Hepatocyte (in vitro differentiated cells): ENCODE results near the gene ZNF148. TPM values are rescaled to one million over a fixed set of nuclear protein-coding genes. Genes with fewer than 3 reads are reported as not detected.
"Not testable (repeated sequence)": the region's sequence is repeated elsewhere in the genome, so short reads cannot be mapped to it uniquely, and the experiment has no call there.

ENCODE experiments used
- DNase-seq: peaks from one replicate; pipeline ENCODE4 v3.0.0-alpha.2; 2016; ENCODE audit warnings: low spot score
- H2AFZ ChIP-seq: fragments of 200-600 bp; sonication (generic); 2 replicates; pipeline ENCODE4 v1.6.0; 2016; ENCODE audit warnings: antibody characterized with exemption, mild to moderate bottlenecking
- H3K27ac ChIP-seq: fragments of 200-600 bp; sonication (generic); 2 replicates; pipeline ENCODE4 v1.5.1; 2016; ENCODE audit warnings: mild to moderate bottlenecking
- H3K27me3 ChIP-seq: fragments of 200-600 bp; sonication (generic); 2 replicates; pipeline ENCODE4 v1.6.1; 2016
- H3K36me3 ChIP-seq: fragments of 200-600 bp; sonication (generic); replicated peaks from 2 replicates; pipeline ENCODE4 v1.5.1; 2016; ENCODE audit warnings: low read depth; ENCODE audit not compliant: insufficient read depth
- H3K4me1 ChIP-seq: fragments of 200-600 bp; sonication (generic); 2 replicates; pipeline ENCODE4 v1.5.1; 2016; ENCODE audit warnings: mild to moderate bottlenecking, moderate library complexity; ENCODE audit not compliant: insufficient read depth
- H3K4me2 ChIP-seq: fragments of 200-600 bp; sonication (generic); 2 replicates; pipeline ENCODE4 v1.6.0; 2016
- H3K4me3 ChIP-seq: fragments of 200-600 bp; sonication (generic); 2 replicates; pipeline ENCODE4 v1.5.1; 2016; ENCODE audit warnings: mild to moderate bottlenecking
- H3K79me2 ChIP-seq: fragments of 200-600 bp; sonication (generic); 2 replicates; pipeline ENCODE4 v1.6.0; 2017; ENCODE audit warnings: mild to moderate bottlenecking
- H3K9me2 ChIP-seq: fragments of 200-600 bp; sonication (generic); replicated peaks from 2 replicates; pipeline ENCODE4 v1.6.0; 2017; ENCODE audit warnings: mild to moderate bottlenecking; ENCODE audit not compliant: insufficient read depth
- H3K9me3 ChIP-seq: fragments of 200-600 bp; sonication (generic); 2 replicates; pipeline ENCODE4 v1.5.1; 2016; ENCODE audit warnings: low read depth, mild to moderate bottlenecking
- H4K20me1 ChIP-seq: fragments of 200-600 bp; sonication (generic); 2 replicates; pipeline ENCODE4 v1.6.0; 2016; ENCODE audit warnings: mild to moderate bottlenecking; ENCODE audit not compliant: insufficient read depth, poor library complexity, severe bottlenecking
- EZH2 ChIP-seq: fragments of 200-600 bp; sonication (generic); IDR thresholded peaks from 2 replicates; pipeline ENCODE4 v1.6.1; 2016; ENCODE audit warnings: antibody characterized with exemption, mild to moderate bottlenecking, borderline replicate concordance
- EZH2phosphoT487 ChIP-seq: fragments of 200-600 bp; sonication (generic); IDR thresholded peaks from one replicate; pipeline ENCODE4 v1.6.1; 2018; ENCODE audit warnings: antibody characterized with exemption, mild to moderate bottlenecking, low read depth, moderate library complexity; ENCODE audit not compliant: unreplicated experiment, severe bottlenecking
- WGBS: methylation state at CpG from one replicate; pipeline ENCODE4 v1.1.6; 2016; ENCODE audit warnings: low lambda C conversion rate; ENCODE audit errors: missing lambda C conversion rate; 5-methylcytosine and 5-hydroxymethylcytosine counted together
- polyA plus RNA-seq: library from polyadenylated mRNA; unstranded; fragments of >200 nt; fragmentation: Nextera tagmentation; extraction: Ambion mirVana; gene quantifications from 2 replicates; pipeline ENCODE4 v1.2.1, GENCODE V29; 2016
- total RNA-seq: library from RNA; depleted of rRNA; stranded (reverse); fragments of >200 nt; gene quantifications from 2 replicates; pipeline ENCODE4 v1.2.3, GENCODE V29; 2014
- TF ChIP-seq, protein P1 (sequence below): fragments of 200-600 bp; sonication (generic); IDR thresholded peaks from 2 replicates; pipeline ENCODE4 v1.5.1; 2016; ENCODE audit warnings: antibody characterized with exemption, mild to moderate bottlenecking; ENCODE audit not compliant: poor library complexity

ZNF148 gene
- total and polyA plus RNA-seq, 2 experiments from 2014 or later, result 23.2 to 30.3 TPM

- 78% methylated on average over 8 of the region's 8 CpGs for WGBS
Measured at GRCh38 chr3:125414669-125415068, 39.5 kb upstream of the ZNF148 start.

DNA sequence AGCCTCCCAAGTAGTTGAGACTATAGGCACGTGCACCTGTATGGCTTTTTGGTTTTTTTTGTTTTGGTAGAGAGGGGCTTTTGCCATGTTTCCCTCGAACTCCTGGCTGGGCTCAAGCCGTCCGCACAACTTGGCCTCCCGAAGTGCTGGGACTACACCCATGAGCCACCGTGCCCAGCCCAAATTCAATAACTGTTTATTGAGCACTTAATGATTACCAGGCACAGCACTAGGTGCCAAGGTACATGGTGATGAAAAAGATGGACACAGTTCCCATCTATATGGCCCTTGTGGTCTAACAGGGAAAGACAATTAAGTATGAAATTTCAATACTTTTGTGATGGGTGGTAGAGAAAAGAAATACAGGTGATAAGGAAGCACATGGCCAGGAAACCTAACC, 35.8 kb upstream of the ZNF148 start:
- Histone ChIP-seq H3K27ac (no peak overlapping the region), H3K4me1 (no peaks in the 10 kb centered on the region), H3K36me3 (no peaks in the 10 kb centered on the region), H3K9me3 (no peaks in the 10 kb centered on the region), H3K27me3 (no peaks in the 10 kb centered on the region), H2AFZ (no peak overlapping the region), H3K79me2 (no peaks in the 10 kb centered on the region), H3K9me2 (no peaks in the 10 kb centered on the region), H3K4me3 (no peak overlapping the region), H3K4me2 (no peak overlapping the region), H4K20me1 (no peaks in the 10 kb centered on the region)
- WGBS, result 86% methylated on average over 6 of the region's 6 CpGs
- no peak for DNase-seq
- no peak for TF ChIP-seq EZH2

More at GRCh38 chr3:125414669-125415068, 39.5 kb upstream of the ZNF148 start:
- H3K4me2 ChIP-seq, result no peak overlapping the region
- no peaks in the 10 kb centered on the region for H4K20me1 ChIP-seq
- H3K79me2 ChIP-seq, result no peaks in the 10 kb centered on the region
- H3K9me2 ChIP-seq, result no peaks in the 10 kb centered on the region
- H3K4me3 ChIP-seq, result no peak overlapping the region
- H3K4me1 ChIP-seq, result no peaks in the 10 kb centered on the region
- no peaks in the 10 kb centered on the region for H3K36me3 ChIP-seq
- no peak for DNase-seq
- H3K27me3 ChIP-seq, result no peaks in the 10 kb centered on the region
- H3K9me3 ChIP-seq, result no peaks in the 10 kb centered on the region
- no peak for TF ChIP-seq EZH2phosphoT487
- no peak for TF ChIP-seq EZH2
- TF ChIP-seq, protein P1, sequence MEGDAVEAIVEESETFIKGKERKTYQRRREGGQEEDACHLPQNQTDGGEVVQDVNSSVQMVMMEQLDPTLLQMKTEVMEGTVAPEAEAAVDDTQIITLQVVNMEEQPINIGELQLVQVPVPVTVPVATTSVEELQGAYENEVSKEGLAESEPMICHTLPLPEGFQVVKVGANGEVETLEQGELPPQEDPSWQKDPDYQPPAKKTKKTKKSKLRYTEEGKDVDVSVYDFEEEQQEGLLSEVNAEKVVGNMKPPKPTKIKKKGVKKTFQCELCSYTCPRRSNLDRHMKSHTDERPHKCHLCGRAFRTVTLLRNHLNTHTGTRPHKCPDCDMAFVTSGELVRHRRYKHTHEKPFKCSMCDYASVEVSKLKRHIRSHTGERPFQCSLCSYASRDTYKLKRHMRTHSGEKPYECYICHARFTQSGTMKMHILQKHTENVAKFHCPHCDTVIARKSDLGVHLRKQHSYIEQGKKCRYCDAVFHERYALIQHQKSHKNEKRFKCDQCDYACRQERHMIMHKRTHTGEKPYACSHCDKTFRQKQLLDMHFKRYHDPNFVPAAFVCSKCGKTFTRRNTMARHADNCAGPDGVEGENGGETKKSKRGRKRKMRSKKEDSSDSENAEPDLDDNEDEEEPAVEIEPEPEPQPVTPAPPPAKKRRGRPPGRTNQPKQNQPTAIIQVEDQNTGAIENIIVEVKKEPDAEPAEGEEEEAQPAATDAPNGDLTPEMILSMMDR, result no peak
- no peak overlapping the region for H3K27ac ChIP-seq
- H2AFZ ChIP-seq, result no peak overlapping the region

- H3K9me3 ChIP-seq, result no peaks in the 10 kb centered on the region
- no peaks in the 10 kb centered on the region for H3K79me2 ChIP-seq
- H2AFZ ChIP-seq, result no peak overlapping the region
- no peaks in the 10 kb centered on the region for H3K9me2 ChIP-seq
- H3K4me2 ChIP-seq, result no peak overlapping the region
- H3K27me3 ChIP-seq, result no peaks in the 10 kb centered on the region
- WGBS, result 88% methylated on average over 2 of the region's 2 CpGs
- H4K20me1 ChIP-seq, result no peaks in the 10 kb centered on the region
- no peaks in the 10 kb centered on the region for H3K4me1 ChIP-seq
- H3K27ac ChIP-seq, result no peak overlapping the region
- no peaks in the 10 kb centered on the region for H3K36me3 ChIP-seq
- DNase-seq, result no peak
- no peak overlapping the region for H3K4me3 ChIP-seq
- TF ChIP-seq, protein P1, result no peak
- TF ChIP-seq EZH2, result no peak
- TF ChIP-seq EZH2phosphoT487, result no peak
Measured at GRCh38 chr3:125406070-125406469, 30.9 kb upstream of the ZNF148 start.

DNA sequence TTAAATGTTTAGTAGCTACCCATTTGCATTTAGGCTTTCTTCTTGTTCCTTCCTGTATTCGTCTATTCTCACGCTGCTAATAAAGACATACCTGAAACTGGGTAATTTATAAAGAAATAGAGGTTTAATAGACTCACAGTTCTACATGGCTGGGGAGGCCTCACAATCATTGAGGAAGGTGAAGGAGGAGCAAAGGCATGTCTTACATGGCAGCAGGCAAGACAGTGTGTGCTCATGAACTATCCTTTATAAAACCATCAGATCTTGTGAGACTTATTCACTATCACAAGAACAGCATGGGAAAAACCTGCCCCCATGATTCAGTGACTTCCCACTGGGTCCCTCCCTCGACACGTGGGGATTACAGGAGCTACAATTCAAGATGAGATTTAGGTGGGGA, 30.4 kb upstream of the ZNF148 start:
- H3K27me3 ChIP-seq, H2AFZ ChIP-seq, H3K4me1 ChIP-seq, H3K4me3 ChIP-seq, H3K9me2 ChIP-seq, H3K4me2 ChIP-seq, H3K27ac ChIP-seq, H3K9me3 ChIP-seq, H3K36me3 ChIP-seq, H4K20me1 ChIP-seq, H3K79me2 ChIP-seq, DNase-seq: not testable (repeated sequence)
- 89% methylated on average over 4 of the region's 4 CpGs for WGBS
